Left lung (tissue), 10 donors: ENCODE results near the gene PCGF2. TPM values are rescaled to one million over a fixed set of nuclear protein-coding genes. Genes with fewer than 3 reads are reported as not detected.

Experiments used
- ATAC-seq: fragments of 200-7000 bp; cut with Tn5 transposase; one replicate; pipeline ENCODE4 v1.9.1; 2020; ENCODE audit warnings: moderate library complexity
- DNase-seq, 4 donors: peaks; one replicate each; pipeline ENCODE4 v3.0.0-alpha.2; 2013 to 2020
- H3K27ac ChIP-seq, 2 donors: fragments of 200-600 bp; sonication (generic) in 1 of 2; one replicate each; pipeline versions ENCODE4 v1.5.0 to v1.8.0; 2020 to 2021
- H3K27me3 ChIP-seq, 2 donors: fragments of 200-600 bp; sonication (generic) in 1 of 2; one replicate each; pipeline versions ENCODE4 v1.5.0 to v1.8.0; 2020 to 2021
- H3K36me3 ChIP-seq, 2 donors: fragments of 200-600 bp; sonication (generic) in 1 of 2; one replicate each; pipeline versions ENCODE4 v1.5.0 to v1.8.0; 2020 to 2021
- H3K4me1 ChIP-seq, 2 donors: fragments of 200-600 bp; one replicate each; pipeline ENCODE4 v1.8.0; 2021
- H3K4me3 ChIP-seq, 2 donors: fragments of 200-600 bp; sonication (generic) in 1 of 2; one replicate each; pipeline versions ENCODE4 v1.5.0 to v1.8.0; 2020 to 2021; ENCODE audit warnings: mild to moderate bottlenecking in 1 of 2
- H3K9me3 ChIP-seq, 2 donors: fragments of 200-600 bp; sonication (generic) in 1 of 2; one replicate each; pipeline versions ENCODE4 v1.5.0 to v1.8.0; 2020 to 2021
- CTCF ChIP-seq, 2 donors: fragments of 200-600 bp; sonication (generic) in 1 of 2; IDR thresholded peaks; one replicate each; pipeline versions ENCODE4 v1.5.0 to v1.8.0; 2021; ENCODE audit warnings: antibody characterized with exemption in 2 of 2
- intact Hi-C, 2 donors: fragments of 100-400 bp; cut with DNase I; formaldehyde crosslinking; loops; one replicate each; pipeline versions ENCODE4 v1.11.2 to v1.14.2; 2022
- polyA plus RNA-seq, 6 donors: library from polyadenylated mRNA; unstranded; fragments of 120-200 nt; gene quantifications; one replicate each; pipeline ENCODE4 v1.2.1, GENCODE V29; 2013; ENCODE audit not compliant: insufficient read length in 6 of 6
- total RNA-seq, 2 donors: library from RNA; stranded (reverse); fragmentation: NEBNext Ultra II Directional; extraction: Animal tissue kit (Norgen Biotek cat#: 25700); gene quantifications; one replicate each; pipeline ENCODE4 v1.2.1, GENCODE V29; 2021
- donor health status: DM: no; HTN: yes; CAD: no.
- donor health status: DM: no; HTN: no; CAD: no.

The PCGF2 gene
- total and polyA plus RNA-seq, 8 donors, result 40.0 to 102 (median 85.0) TPM

DNA sequence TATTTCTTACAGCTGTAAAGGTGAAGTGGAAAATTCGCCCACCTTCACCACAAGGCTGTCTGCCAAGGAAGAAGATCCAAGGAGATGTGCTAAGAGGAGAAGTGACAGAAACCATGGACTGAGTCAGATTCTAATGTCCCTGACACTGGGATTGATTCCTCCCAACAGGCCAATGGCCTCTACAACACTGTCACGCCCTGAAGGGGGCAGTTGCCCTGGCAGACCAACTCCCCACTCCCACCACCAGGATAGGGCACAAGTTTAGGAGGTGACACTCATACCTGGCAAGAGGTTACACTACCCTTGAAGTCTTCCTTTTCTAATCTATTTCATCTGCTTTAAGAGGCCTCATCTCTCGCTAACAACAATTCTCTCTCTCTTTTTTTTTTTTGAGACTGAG lies 35.1 kb upstream of the PCGF2 start:
- intact Hi-C loops, result no loop called here

DNA sequence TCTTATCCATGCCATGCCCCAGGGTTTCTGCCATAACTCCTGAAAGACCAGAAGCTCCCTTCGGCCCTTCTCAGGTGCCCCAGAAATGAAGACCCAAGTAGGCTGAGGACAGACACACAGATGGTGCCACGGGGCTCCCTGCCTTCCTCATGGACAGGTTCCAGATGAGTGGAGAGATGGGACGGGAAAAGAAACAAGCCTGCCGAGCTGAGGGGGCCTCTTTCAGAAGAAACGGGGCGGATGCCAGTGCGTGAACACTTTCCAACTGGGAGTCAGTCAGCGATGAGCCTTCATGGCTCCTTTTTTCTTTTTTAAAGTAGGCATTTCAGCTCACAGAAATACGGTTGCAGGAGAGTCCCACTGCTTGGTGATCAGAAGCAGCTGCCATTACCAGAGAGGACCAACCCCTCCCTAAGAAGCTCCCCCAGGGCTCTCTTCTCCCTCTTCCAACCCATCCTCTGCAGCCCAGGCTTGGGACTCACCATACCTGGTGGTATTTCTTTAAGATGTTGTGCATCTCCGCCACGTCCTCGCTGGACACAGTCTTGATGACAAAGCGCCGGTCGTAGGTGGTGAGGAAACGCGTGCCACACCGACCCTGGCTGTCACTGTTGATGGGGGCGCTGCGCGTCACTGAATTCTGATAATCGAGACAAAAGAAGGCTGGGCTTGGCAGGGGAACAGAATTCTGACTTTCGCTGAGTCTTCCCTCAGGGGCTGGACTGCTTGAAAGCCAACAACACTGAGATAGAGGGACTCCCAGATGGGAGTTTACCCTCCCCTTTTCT lies 32.0 kb upstream of the PCGF2 start:
- Histone ChIP-seq H3K27ac (no peak overlapping the region), H3K27me3 (no peaks in the 10 kb centered on the region), H3K9me3 (no peaks in the 10 kb centered on the region), H3K4me3 (no peak overlapping the region), H3K4me1 (no peaks in the 10 kb centered on the region), H3K36me3 (peaks cover 0 to 98% of the 10 kb centered on the region in 2 donors)
- no peak for DNase-seq
- no peak for ATAC-seq
- no peak for TF ChIP-seq CTCF (IDR thresholded peaks at IDR 0.05)
- intact Hi-C loops, result no loop called here

More for the DNA sequence above, 35.1 kb upstream of the PCGF2 start:
- Histone ChIP-seq H3K9me3 (no peaks in the 10 kb centered on the region), H3K4me1 (no peaks in the 10 kb centered on the region), H3K36me3 (peaks cover 0 to 85% of the 10 kb centered on the region in 2 donors), H3K27ac (no peak overlapping the region), H3K4me3 (no peak overlapping the region), H3K27me3 (no peaks in the 10 kb centered on the region)
- DNase-seq (no peak), ATAC-seq (no peak)
- TF ChIP-seq CTCF (IDR thresholded peaks at IDR 0.05), result no peak

- Histone ChIP-seq H3K36me3 (peaks cover 0 to 100% of the 10 kb centered on the region in 2 donors), H3K4me3 (no peak overlapping the region), H3K27ac (no peak overlapping the region), H3K27me3 (no peaks in the 10 kb centered on the region), H3K9me3 (no peaks in the 10 kb centered on the region), H3K4me1 (no peaks in the 10 kb centered on the region)
- DNase-seq (no peak), ATAC-seq (no peak)
- TF ChIP-seq CTCF (IDR thresholded peaks at IDR 0.05), result no peak
- intact Hi-C loops, result no loop called here
Measured at GRCh38 chr17:38777641-38778250, 29.6 kb upstream of the PCGF2 start.

DNA sequence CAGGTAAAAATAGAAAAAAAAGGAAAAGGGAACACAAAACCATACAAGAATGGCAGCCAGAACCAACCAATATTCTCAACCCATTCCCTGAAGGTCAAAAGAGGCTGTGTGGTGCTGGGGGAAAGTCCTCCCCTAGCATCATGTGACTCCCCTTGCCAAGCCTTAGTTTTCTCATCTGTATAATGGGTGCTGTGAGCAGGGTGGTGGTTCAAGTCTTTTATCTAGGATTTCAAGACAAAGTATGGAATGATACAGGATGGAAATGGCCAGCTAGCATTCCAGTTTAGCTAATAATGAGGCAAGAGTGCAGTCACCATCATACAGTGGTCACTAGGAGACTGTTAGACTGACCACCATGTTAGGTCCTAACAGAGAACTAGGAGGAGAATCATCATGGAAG lies 25.1 kb upstream of the PCGF2 start:
- TF ChIP-seq CTCF (IDR thresholded peaks at IDR 0.05), result no peak
- ATAC-seq, result no peak

DNA sequence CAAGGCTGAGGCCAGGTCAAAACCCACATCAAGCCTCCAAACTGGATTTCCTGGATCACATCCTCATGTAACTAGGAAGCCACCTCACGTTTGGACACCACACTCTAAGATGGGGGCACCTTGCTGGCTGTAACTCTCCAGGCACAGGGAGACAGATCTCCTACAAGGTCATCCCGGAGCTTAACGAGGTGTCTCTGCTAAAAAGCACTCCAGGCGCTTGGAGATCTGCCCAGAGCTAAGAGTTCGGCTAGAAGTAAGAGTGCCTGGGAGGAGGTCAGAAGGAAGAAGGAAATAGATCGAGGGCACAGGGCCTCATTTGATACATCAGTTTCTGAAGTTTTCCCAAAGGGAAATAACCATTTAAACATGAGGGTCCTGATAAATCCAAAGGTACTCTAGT lies 20.3 kb upstream of the PCGF2 start:
- TF ChIP-seq CTCF (IDR thresholded peaks at IDR 0.05), result no peak
- H3K27ac ChIP-seq, result peak overlapping the region in 1 of 2 donors; percentile 33
- ATAC-seq (peak; percentile 59), DNase-seq (peak in 1 of 4 donors; percentile 40)
- H3K9me3 ChIP-seq, result no peaks in the 10 kb centered on the region
- H3K4me3 ChIP-seq, result no peak overlapping the region
- H3K27me3 ChIP-seq, result no peaks in the 10 kb centered on the region
- intact Hi-C loops, result no loop called here
- H3K4me1 ChIP-seq, result peaks cover 2 to 11% of the 10 kb centered on the region in 2 donors
- peaks cover 0 to 100% of the 10 kb centered on the region in 2 donors for H3K36me3 ChIP-seq

More for the DNA sequence above, 25.1 kb upstream of the PCGF2 start:
- no peak for DNase-seq
- H3K4me1 ChIP-seq, result peaks cover 1 to 5% of the 10 kb centered on the region in 2 donors
- no peak overlapping the region for H3K4me3 ChIP-seq
- H3K9me3 ChIP-seq, result no peaks in the 10 kb centered on the region
- peaks cover 0 to 100% of the 10 kb centered on the region in 2 donors for H3K36me3 ChIP-seq
- intact Hi-C loops, result no loop called here
- no peaks in the 10 kb centered on the region for H3K27me3 ChIP-seq
- H3K27ac ChIP-seq, result no peak overlapping the region
